GM18870 (cell line): ENCODE measurements around the gene COMMD10.

Source experiments
- ATAC-seq: cut with Tn5 transposase; IDR thresholded peaks from one replicate; pipeline ENCODE4 v1.9.1; 2021; ENCODE audit warnings: moderate library complexity; ENCODE audit not compliant: unreplicated experiment

The COMMD10 gene

GRCh38 chr5:116209166-116209565 is 124.3 kb downstream of the COMMD10 start:
- no peak for ATAC-seq

GRCh38 chr5:116212225-116212624 is 127.4 kb downstream of the COMMD10 start:
- no peak for ATAC-seq

DNA sequence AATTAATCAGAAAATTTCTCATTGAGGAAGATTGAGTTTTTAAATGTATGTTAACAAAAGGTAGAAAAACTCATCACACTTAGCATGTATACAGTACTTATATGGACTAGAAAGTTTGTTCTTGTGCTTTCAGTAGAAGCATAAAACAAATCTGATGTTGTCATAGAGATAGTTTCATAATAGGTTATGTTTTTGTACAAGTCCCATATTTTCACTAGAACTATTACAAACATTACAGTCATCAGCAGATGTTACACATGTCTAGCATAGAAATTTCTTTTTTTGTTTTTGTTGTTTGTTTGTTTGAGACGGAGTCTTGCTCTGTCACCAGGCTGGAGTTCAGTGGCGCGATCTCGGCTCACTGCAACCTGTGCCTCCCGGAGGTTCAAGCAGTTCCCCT is 131.4 kb downstream of the COMMD10 start:
- ATAC-seq = no peak

DNA sequence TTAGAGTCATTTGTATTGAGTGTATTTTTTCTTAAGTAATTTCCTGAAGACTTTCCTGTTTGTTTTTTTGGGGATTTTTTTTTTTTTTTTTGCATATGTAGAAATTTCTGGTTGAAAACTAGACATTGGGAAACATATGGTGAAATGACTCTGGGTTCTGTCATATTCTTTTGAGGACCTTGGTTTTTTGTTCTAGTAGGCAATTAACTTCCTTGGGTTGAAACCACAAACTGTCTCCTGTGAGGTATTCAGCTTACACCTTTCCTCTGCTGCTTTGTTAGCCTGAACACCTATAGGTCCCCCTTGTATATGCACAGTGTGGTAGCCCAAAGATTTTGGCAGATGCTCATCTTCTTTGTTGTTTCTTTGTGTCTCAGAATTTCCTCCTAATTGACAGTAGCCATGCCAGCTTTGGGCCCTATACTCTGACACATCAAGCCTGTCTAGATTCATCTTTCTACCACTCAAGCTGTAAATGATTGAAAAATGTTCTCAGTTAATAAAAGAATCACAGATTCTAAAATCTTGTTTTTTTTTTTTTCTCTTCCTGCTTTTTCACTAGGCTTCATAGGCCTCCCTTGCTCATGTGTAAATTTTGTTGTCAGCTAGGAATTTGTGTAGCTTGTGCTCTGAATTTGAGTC is 140.6 kb downstream of the COMMD10 start:
- ATAC-seq = no peak

DNA sequence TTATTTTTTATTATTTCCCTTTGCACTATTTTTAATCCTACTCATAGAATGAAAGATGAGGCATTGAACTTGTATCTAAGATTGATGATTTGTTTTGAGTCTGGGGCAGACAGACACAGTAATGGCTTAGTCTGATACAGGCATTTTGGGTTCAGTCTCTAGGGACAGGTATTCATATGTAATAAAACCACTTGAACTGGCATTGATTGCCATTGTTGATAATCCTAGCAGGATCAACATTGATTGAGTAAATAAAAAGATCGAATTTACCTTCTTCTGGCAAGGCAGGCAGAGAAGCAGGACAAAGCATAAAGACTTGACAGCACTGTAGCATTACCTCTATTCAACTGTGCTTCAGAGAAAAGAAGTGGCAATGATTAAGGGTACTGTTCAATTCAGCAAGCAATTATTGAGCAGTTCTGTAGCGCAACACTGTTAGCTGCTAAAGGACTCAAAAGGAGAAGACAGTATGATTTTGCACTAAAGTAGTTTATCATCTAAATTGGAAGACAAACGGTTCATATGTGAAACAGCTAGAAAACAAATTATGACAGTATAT is 144.4 kb downstream of the COMMD10 start:
- no peak for ATAC-seq

DNA sequence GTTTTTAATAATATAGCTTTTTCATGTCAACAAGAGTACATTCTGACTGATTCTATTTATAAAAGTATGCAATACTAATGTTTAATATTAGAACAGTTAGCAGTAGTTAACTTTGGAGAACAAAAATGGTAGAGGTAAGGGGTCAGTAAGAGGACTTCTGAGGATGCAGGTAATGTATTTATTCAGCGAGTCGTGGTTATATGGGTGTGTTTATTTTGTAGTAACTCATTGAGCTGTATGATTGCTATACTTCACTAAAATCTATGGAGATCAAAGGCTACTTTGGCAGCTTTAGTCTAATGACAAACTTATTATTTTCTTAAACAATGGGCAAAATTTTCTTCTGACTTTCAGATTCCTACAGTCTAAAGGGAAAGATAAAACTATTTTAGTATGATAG is 146.5 kb downstream of the COMMD10 start:
- ATAC-seq = no peak

DNA sequence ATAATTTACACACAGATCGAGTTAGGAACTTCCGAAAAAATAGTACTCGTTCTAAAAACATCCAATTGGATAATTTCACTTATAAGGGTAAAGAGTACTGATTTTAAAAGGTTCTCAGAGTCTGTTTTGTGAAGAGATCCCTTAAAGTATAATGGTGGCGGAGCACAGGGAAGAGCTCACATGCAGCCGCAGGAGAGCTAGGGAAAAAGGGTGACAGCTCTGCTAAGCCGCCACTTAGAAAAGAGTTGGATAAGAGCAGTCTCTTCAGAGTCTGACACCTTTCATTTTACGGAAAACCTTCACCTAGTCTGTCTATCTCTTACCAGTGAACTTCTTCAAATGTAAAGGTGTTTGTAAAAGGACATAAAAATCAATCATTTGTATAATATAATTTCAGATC is 149.9 kb downstream of the COMMD10 start:
- ATAC-seq = no peak

DNA sequence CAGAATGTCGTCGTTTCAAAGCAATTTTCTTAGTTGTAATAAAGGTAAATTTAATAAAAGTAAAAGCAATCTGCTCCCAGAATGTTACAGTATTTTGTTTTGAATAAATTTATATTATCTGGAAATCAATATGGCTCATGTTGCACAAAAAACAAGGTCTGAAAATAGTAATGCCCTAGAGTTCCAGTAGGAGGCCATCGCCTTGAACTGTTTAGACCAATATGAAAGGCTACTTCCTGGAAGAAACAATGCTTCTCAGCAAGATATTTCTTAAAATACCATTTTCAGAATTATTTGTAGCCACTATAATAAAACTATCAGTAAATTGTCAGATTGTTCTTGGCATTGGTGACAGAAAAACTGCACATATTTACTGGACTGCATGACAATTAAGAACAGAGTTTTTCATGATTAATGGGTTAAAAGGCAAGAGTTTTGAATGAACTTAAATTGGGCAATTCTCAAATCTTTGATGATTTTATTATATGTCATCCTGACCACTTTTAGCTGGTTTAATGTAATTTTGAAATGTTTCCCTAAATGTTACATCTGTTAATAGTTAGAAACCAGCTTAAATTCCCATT is 153.2 kb downstream of the COMMD10 start:
- ATAC-seq = no peak

DNA sequence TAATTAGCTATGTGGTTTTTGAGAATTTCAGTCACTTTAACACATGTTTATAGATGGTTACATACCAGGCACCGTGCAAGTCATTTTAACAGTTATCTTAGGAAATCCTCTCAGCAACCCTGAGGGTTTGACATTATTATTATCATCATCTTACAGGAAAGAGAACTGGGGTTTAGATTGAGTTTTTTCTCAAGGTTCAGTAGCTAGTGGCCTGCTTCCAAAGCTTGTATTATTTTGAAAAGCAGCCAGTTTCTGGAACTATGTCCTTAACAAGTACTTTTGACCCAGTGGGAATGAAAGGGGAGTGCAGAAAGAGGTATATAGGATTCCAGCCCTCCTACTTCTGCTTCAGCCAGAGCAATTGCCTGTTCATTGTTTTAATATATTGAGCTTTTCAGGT is 157.5 kb downstream of the COMMD10 start:
- ATAC-seq = no peak

DNA sequence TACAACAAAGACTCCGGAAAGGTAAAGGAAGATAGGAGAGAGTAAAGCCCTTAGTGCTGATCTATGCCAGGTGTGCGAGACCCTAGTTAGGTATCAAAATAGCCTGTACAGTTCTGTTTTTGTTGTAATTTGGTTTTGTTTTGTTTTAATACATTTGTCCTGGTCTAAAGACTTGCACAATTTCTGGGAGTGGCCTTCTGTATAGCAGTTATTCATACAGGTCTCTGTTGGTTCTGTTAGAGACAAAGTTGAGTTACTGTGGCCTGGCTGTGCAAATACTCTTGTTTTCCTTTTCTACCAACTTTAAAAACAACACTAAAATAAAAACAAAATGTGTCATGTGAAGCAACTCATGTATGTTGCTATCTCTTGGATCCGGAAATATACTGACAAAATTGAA is 163.6 kb downstream of the COMMD10 start:
- no peak for ATAC-seq

- ATAC-seq = no peak
These were observed 164.8 kb downstream of the COMMD10 start for GRCh38 chr5:116249648-116250047.

GRCh38 chr5:116256717-116257116 is 171.9 kb downstream of the COMMD10 start:
- ATAC-seq = no peak

DNA sequence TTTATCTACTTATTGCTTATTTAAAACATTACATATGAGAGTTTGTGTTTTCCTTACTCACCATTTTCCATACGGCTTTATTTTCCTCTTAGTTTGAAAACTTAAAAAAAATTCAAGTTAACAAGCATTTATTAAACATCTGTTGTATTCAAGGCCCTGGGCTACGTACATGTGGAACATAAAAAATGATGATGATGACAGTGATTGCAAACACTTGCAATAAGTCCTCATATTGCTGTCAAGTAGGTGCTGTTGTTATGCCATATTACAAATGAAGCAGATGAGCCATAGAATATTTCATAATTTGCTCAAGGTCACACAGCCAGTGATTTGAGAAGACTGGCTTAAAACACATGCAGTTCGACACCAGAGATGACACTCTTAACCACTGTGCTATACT is 180.6 kb downstream of the COMMD10 start:
- ATAC-seq = no peak

DNA sequence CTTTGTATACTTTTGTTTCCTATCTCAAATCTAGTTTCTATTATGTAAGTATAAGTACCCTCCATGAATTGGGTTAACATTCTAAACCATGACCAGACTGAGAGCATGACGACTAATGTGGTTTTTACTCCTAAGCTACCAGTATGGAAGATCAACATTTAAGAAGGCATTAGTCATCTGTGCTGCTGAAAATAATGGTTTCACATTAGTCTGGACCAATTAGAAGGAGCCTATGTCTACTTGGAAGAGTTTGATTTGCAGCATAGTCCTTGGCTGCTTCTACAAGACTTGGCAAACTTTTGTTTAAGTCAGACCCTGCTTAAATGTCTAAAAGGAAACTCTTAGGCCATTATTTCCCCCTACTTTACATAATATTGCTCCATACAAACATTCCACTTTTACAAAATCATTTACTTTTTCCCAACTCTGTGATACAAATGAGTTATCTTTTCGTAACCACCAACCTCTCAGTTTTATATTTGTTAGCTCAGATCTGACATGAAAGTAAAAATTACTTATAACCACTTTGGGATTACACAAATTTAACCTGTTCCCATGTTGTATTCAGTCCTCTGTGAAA is 186.7 kb downstream of the COMMD10 start:
- no peak for ATAC-seq

GRCh38 chr5:116272281-116272941 is 187.6 kb downstream of the COMMD10 start:
- ATAC-seq = no peak

GRCh38 chr5:116273448-116274242 is 188.8 kb downstream of the COMMD10 start:
- peak; percentile 99 for ATAC-seq

- no peak for ATAC-seq
These were observed 189.4 kb downstream of the COMMD10 start for GRCh38 chr5:116274251-116274650.

DNA sequence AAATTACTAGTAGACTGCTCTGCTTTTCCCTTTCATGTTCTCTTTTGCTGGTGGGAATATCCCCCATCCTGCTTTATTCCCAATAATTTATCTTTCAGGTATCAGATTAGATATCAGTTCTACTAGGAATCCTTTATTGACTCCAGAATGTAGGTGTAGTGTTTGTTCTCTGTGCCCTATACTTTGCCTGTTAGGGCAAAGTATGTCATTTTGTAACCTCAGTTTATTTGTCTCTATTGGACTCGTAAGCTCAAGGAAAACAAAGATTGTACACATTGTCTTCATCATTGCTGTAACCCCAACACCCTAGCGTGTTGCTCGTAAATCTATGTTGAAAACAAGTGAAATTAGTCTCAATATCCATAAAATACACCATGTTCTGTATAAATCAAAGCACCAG is 190.5 kb downstream of the COMMD10 start:
- no peak for ATAC-seq

GRCh38 chr5:116276952-116277351 is 192.1 kb downstream of the COMMD10 start:
- no peak for ATAC-seq

DNA sequence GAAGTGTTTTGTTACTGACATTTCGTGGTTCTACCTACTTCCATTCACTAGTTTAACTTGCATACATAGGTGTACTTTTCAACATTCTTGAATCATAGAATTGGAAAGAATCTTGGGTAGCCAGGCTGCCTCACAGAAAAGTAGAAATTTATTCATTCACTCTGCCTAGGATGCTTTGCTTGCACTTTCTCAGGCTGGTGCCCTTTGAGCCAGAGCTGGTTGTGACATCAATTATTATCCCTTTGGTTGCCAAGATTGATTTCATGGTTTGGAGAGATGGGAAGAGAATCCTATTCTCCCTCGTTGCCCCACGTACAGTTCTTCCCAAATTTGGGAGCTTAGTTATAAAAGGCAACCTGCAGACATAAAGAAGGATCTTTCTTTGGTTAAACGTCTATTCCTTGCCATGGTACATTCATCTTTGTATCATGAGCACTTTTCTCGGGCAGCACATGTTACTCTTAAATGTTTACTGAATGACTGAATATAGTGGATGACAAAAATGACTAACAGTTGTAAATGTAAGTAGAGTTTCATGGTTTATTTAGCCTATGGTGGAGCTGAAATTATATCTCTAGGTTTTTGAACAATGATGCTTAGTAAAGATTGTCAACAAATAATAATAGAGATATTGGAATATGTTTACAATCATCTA is 195.5 kb downstream of the COMMD10 start:
- ATAC-seq = no peak

DNA sequence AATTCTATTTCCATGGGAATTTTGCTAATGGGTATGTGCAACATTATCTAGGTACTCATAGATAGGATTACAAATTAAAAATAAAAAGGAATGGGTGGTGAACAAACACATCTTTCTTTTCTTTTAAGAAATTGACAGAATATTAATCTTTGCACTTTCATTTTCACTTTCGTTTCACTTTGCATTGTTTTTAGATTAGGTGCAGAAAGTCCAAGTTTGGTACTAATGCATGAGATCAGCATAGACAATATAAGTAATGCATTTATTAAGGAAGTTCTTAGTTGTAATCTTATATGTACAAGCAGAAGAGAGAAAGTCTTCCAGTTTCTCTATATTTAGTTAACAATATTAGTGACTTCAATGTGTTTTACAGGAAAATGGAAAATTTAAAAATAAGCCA is 196.5 kb downstream of the COMMD10 start:
- no peak for ATAC-seq
